HG02642 (cell line): ENCODE measurements around the gene CFAP45.

Experiments used
- ATAC-seq: cut with Tn5 transposase; IDR thresholded peaks from one replicate; pipeline ENCODE4 v1.9.1; 2021; ENCODE audit warnings: mild to moderate bottlenecking; ENCODE audit not compliant: unreplicated experiment, poor library complexity

CFAP45 gene, protein sequence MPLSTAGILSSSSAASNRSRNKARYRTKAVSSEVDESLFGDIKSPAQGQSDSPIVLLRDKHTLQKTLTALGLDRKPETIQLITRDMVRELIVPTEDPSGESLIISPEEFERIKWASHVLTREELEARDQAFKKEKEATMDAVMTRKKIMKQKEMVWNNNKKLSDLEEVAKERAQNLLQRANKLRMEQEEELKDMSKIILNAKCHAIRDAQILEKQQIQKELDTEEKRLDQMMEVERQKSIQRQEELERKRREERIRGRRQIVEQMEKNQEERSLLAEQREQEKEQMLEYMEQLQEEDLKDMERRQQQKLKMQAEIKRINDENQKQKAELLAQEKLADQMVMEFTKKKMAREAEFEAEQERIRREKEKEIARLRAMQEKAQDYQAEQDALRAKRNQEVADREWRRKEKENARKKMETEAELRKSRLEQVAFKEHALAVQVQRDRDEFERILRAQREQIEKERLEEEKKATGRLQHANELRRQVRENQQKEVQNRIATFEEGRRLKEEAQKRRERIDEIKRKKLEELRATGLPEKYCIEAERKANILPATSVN

DNA sequence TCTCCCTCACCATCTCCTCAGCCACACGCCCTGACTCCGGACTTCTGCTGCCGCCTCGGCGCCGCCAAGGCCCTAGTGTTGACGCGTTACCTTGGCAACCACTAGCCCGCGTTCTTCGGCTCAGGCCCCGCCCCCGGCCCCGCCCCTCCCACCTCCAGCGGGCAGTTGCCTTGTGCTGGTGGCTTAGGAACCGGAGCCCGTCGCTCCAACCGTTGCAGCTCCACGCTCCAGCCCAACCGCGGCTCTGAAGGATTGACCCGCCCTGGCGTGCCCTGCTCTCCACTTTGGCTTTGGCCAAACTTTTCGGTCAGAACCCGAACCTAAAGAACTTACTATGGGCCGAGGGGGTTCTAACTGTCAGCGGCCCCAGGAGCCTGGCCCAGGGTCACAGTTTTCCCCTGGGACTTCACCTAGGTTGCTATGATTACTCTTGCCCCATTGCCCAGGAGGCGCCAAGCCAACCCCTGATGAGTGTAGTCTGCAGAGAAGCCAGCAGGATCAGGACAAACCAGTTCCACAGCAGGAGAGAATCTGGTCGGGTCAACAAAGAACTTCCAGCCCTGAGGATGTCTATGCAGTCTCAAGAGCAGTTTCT, at the start of gene CFAP45:
CFAP45 (minus strand) TSS at position 80 of the 595 bp plus-strand sequence; CDS start at position 13, 67 bp downstream.
- no peak for ATAC-seq

DNA sequence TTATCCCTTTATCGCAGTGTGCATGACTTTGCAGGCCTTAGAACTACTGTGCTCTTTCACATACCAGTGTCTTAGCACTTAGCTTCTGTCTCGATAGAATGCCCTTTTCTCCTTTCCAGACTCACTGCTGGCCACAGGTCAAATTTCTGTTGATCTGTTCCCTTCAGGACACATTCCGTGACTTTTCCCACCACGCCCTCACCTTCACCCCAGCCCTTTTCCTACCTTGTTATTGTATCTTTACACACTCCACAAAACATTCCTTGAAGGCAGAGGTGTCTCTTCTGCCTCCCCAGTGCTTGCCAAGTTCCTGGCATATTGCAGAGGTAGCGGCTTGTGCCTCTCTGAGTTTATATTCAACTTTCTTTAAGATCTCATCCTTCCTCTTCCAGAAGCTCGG, 49.2 kb upstream of the CFAP45 start:
- no peak for ATAC-seq

DNA sequence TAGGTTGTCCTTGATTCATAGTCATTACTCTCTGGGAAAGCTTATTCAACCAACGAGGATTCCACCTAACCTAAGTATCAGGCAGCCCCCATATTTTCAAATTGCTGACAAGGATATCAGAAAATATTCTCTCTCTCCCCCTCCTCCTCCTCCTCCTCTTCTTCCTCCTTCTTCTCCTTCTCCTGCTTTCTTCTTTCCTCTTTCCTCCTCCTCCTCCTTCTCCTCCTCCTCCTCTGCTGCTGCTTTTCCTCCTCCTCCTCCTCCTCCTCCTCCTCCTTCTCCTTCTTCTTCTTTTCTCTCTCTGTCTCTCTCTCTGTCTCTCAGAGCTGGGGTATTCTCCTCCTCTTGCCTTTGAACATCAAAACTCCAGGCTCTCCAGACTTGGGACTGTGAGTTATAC, 48.0 kb upstream of the CFAP45 start:
- ATAC-seq: no peak

DNA sequence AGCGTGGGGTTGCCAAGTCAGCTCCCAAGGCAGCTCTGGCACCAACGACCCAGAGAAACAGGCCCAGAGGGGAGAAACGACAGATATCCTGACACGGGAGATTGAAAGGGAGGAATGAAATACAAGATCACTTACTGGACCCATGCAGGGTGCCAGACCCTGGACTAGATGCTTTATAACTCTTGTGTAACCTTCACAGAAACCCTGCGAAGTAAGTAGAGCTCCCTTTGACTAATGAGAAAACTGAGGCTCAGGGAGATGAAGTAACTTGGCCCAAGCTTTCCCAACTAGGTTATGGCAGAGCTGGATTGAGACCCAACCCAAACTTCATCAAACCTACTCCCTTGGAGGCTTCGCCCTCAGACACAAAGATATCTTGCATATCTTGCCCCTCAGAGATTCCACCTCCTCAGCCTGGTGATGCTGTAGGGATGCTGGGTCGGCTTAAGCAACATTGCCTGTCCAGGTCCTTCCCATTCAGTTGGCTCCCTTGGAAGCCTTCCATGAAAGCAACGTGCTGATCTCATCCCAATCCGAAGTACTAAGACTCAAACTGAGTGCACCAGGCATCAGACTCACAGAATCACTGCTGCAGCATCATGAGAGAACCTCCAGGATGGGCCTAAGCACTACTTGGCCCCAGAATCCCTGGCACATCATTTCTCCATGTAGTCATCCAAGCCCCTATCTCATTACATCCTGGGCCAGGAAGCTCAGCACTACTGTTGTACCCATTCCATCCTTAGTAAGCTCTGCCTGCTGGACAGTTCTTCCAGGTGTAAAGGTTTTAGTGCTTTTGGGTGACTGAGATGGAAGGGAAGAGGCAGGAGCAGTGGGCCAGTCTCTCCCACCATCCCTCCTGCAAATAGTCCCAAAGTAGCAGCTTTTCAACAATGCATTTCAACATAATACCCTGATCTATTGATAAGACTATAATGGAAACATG, 46.5 kb upstream of the CFAP45 start:
- no peak for ATAC-seq

DNA sequence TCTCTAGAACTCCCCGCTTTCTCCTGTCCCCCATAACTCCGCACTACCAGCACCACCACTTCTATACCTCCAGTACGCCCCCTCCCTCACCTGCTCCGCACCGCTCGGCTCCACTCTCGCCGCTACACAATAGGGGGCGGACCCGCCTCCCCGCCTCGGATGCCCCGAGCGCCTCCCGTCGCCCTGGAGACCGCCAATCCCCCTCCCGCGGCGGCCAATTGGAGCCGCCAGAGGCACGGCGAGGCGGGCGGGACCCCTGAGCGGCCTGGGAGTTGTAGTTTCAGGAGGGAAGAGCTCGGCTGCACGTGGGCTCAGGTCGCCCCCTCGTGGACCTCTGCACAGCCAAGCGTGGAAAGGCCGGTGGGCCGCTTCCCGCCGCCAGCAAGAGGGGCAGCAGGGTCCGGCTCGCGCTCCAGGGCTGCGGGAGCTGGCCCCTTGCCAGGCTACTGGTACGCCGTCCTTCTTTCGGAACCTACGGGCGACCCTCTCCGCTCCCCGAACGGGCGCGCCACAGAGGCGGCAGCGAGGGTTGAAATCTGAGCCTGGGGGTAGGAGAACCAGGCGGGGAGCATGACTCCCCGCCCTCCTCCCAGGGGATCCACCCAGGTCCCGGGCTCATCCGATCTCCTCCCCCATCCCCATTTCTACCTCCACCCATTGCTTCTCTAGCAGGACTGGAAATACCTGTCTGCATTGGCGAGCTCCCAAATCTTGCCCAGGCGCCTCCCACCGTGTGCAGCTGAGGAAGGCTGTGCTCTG, 45.7 kb upstream of the CFAP45 start, which contains the start of gene IGSF9:
IGSF9 (minus strand) TSS at position 131 of the 759 bp plus-strand sequence. CDS start 2,159 bp downstream, outside the sequence.
- ATAC-seq: peak; percentile 66

DNA sequence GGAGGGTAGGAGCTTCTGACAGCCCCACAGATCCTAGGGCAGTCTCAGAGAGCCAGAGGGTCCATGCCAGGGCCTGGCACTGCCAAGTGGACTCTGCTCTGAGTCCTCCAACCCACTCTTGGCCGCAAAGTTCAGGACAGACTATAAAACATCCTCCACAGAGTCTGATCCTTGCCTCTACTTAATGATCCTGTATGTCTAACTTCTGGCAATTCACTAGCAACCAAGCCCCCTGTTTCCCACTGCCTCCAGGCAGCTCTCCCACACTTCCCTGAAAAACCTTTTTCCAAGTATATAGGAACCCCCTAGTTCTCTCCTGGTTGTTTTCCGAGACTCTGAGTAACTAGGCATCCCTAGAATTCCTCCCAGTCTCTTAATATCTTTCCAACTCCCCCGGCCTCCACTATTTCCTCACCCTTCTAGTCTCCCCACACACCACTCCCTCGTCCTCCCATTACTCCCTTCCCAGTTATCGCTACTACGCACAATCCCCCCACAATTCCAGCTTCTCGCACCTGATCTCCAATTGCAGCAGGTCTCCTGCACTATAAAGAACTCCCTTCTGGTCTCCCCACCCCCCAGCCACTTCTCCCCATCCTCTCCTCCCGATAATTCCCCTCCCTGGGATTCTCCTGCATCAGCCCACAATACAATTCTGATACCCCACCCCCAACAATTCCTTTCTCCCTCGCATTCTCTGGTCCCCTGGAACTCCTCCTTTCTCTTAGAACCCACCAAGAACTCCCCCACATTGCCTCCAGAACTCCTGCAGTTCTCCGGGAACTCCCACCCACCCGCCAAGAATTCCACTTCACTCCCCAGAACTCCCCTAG, 44.9 kb upstream of the CFAP45 start:
- no peak for ATAC-seq

DNA sequence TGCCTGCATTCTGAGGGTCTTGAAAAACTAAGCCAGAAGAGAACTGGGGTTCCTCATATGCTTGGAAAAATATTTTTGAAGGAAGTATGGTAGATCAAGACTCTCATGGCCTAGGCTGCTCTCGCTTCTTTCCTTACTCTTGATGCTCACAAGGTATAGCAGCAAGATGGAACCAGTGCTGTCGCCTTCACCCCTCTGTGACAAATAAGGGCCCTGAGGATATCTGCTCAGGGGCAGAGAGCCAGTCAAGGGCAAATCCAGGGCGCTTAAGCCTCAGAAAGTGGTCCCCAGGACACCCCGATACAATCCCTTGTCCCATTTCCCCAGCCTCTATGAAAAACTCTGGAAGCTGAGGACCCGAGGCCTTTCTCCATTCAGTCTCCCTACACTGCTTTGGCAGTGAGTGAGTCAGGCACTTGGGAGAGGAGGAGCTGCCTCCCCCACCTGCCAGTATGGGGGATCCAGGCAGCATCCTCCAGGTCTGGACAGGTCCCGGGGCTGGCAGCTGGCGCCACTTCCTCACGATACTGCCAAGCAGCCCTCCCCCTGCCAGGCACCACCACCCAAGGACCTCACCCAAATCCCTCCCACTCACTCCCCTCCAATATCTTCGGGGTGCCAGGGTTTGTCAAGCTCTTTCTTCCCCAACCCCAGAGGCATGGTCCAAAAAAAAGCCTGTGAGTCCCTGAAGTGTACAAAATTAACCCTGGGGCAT, 44.1 kb upstream of the CFAP45 start:
- no peak for ATAC-seq

DNA sequence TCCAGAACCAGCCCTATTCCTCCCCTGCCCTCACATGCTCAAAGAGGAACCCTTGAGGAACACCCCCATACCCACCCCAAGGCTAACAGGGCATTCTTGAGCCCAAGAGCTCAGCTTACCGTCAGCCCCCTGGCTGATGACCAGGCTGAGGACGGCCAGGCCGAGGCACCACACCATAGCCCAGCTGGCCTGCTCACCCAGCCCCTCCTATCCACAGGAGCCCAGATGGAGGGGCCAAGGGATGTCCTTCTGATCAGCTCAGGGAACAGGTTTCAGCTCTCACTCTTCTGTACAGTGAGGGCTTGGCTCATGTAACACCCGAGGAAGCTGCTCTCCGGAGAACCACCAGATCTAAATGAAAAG, 43.3 kb upstream of the CFAP45 start:
- no peak for ATAC-seq

DNA sequence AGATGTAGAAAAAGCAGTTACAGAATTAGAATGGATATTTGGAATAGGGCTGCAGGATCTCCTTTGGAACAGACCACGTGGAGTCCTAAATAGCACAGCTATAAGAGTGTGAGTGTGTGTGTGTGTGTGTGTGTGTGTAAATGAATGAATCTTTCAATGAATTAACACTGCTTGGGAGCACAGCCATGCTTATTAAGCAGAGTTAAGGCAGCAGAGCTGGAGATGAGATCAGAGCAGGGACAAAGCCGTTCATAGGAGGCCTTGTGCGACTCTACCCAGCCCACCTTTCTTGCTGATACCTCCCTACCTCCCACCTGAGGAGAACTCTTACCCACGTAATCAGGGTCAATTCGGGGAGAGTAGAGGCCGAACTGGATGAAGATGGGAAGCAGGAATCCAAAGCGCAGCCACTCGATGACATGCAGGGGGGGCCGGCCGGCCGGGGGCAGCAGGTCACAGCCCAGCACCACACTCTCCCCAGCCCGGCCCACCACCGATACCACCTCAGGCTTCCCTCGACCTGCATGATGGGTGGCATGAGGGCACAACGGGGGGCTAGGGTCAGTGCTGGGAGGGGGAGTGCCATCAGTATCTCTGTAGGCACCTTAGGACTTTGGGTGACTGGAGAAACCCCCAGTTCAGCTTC, 42.8 kb upstream of the CFAP45 start:
- ATAC-seq: no peak

DNA sequence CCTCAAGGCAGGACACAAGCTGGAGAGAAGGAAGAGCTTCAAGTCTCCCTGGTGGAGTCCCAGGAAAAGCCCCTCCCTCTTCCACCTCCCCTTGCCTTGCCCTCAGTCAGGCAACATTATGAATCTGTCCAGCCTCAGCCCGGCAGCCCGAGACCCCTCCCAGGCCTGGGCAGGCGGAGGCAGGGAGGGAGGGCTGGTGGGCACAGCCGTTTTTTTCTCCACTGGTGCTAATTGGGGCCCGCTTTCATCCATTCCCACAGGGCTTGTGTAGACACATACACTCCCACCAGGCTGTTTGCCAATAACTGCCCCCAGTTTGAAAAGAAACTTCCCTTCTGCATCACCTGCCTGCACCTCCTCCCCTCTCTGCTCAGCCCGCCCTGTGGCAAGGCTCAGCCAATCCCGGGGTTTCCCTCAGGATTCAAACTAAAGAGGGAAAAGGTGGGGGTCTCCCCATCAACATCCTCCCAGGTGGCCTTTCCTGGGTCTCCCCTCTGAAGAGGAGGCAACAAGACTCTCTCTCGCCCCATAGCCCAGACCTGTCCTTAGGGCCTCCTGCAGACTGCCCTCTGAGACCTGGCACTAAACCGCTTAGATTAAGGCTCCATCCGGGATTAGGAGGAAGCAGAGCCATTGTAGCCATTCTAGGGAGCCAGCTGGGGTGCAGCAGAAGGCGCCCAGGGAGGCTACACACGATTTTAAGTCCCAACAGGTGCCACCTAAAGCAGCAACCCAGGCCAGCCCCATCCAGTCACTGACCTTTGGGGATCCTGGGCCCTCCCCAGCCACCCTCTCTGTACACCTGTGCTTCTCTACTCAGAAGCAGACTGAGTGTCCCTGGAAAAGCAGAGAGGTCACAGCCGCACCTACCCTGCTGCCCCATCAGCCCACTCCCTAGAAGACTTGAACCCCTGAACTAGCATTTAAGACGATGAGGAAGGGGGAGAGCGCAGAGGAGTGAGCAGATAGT, 41.9 kb upstream of the CFAP45 start:
- ATAC-seq: no peak

DNA sequence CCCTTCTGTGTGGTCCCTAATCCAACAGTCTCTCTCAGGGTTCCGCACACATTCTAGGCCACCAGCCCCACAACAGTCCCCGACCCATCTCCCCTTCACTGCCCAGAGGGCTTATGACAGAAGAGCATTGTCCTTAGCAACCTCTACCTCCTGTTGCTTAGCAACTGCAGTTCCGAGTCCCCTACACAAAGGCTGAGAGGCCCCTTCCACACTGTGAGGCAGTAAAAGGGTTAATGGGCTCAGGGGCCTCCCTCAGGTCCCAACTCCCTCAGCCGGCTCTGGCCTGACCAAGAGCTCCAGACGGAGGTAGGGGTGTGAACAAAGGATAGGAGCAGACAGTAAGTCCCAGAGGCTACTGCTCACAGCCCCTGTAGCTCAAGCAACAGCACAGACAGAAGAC, 41.2 kb upstream of the CFAP45 start:
- no peak for ATAC-seq

DNA sequence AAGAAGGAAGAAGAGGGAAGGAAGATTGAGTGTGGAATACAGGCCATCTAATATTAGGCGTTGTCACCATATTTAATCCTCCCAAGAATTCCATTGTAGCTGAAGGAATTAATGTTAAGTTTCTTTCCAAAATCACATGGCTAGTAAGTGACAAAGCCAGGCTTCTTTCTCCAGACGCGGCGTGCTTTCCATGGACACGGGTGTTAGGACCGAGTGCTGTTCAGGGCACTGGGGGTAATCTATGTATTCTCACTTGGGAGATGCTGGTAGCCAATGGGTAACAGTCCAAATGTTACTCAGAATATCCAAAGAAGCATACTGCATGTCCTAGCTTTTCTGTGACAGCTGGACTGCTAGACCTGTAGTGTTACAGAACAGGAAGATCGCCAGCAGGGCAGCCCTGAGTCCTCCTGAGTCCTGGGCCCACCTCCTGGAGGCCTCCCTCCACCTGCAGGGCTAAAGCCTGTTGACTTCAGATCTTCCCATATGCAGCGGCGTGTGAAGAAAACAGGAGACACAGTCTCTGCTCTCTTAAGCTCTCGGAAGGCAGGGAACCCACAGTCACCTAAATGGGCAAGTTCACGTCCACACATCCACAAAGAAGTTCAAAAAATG, 40.1 kb upstream of the CFAP45 start:
- no peak for ATAC-seq

DNA sequence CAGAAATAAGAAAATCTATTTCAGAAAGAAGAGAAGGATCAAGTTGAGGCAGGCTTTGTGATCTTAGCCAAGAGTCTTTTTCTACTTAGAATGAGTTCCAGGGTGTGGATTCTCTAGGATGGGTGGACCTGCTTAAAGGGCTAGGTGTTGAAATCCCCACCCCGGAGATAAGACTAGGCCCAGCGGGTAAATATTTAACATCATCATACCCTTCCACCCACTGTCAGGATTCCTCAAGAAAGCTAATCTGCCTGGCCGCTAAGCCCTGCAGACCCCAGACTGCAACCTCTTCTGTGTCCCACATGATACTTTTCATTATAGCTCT, 39.7 kb upstream of the CFAP45 start:
- ATAC-seq: no peak

DNA sequence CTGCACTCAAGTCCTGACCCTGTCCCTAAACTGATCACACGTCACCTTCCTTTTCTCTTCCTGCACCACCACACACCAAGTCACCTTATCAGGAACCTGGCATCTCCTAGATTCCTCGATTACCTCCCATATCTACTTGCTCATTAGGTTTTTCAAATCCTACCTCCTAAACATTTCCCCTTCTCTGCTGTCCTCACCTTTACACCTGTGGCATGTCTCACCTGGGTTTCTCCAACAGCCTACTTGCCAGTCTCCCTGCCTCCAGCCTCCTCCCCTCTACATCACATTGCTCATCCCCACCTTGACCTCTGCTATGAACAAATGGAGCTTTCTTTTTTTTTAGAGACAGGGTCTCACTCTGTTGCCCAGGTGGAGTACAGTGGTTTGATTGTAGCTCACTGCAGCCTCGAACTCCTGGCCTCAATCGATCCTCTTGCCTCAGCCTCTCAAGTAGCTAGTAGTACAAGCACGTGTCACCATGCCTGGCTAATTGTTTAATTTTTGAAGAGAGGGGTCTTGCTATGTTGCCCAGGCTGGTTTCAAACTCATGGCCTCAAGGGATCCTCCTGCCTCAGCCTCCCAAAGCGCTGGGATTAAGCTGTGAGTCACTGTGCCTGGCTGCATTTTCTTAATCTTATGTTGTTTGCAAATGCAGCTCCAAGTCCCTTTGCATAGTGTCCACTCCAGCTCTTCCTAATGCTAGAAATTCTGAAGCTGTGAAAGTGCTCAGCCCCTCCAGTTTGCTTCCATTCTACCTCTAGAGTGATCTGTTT, 39.1 kb upstream of the CFAP45 start:
- ATAC-seq: no peak

DNA sequence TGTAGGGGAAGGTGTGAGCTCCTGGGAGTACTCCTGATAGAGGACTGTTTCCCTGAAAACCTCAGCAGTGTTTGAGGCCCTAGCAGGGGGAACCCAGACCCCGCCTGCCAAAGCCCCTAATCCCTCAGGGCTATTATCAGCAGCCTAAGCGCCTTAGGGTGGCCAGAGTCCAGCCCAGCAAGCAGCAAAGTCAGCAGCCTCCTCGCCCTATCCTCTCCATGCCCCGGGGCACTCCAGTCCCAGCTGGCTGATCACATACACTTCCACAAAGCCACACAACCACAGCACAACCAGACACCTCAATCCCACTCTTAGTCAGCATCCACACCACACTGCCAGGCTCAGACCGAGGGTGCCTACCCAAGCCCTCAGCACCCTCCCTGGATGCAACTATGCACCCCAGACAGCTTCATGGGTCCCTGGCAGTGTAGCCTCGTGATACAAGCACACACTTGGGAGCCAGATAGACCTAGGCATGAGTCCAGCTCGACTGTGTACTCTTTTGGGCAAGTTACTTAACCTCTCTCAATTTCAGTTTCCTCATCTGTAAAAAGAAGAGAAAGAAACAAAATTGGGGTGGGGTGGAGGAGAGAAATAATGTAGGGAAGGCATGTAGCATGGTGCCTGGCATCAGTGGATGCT, 38.4 kb upstream of the CFAP45 start:
- ATAC-seq: no peak
